ENCODE results near the gene GJB1.
"Not testable (repeated sequence)": the region's sequence is repeated elsewhere in the genome, so short reads cannot be mapped to it uniquely, and the experiment has no call there.

GJB1 gene

GRCh38 chrX:71178908-71179307, 44.1 kb upstream of the GJB1 start:
- Histone ChIP-seq H3K4me3 (no peak overlapping the region), H3K4me1 (peaks cover 0 to 13% (median 2%) of the 10 kb centered on the region in 4 donors), H3K27ac (no peak overlapping the region), H3K9me3 (no peaks in the 10 kb centered on the region), H3K27me3 (no peaks in the 10 kb centered on the region), H3K36me3 (no peaks in the 10 kb centered on the region)
- DNase-seq: peak; percentile 31 to 72
- TF ChIP-seq CTCF (IDR thresholded peaks at IDR 0.05): peak; percentile 53 to 68
- intact Hi-C loops (cut with DNase I; ENCODE audit: low total_unique reads): loop anchor here (5.0 to 10.0 kb wide), 3 partner anchors 84 to 407 kb away; partner anchors contain the start of gene FOXO4

- intact Hi-C loops (cut with DNase I; ENCODE audit: low total_unique reads); DNase-seq; H3K27me3 ChIP-seq; H3K4me3 ChIP-seq; H3K36me3 ChIP-seq; H3K9me3 ChIP-seq: not testable (repeated sequence)
- Histone ChIP-seq H3K27ac (peak overlapping the region in 1 of 2 donors; percentile 90), H3K4me1 (peaks cover 0 to 13% (median 2%) of the 10 kb centered on the region in 4 donors)
Observed at GRCh38 chrX:71180579-71181265, 42.3 kb upstream of the GJB1 start.

- no peak for DNase-seq
- Histone ChIP-seq H3K36me3 (no peaks in the 10 kb centered on the region), H3K4me1 (peaks cover 0 to 13% (median 2%) of the 10 kb centered on the region in 4 donors), H3K27ac (peak overlapping the region; percentile 88 to 90), H3K9me3 (no peaks in the 10 kb centered on the region), H3K4me3 (peak overlapping the region; percentile 54 to 58), H3K27me3 (no peaks in the 10 kb centered on the region)
- intact Hi-C loops (cut with DNase I; ENCODE audit: low total_unique reads): no loop called here
- no peak for TF ChIP-seq CTCF (IDR thresholded peaks at IDR 0.05)
Observed at GRCh38 chrX:71181558-71181909, 41.5 kb upstream of the GJB1 start.

DNA sequence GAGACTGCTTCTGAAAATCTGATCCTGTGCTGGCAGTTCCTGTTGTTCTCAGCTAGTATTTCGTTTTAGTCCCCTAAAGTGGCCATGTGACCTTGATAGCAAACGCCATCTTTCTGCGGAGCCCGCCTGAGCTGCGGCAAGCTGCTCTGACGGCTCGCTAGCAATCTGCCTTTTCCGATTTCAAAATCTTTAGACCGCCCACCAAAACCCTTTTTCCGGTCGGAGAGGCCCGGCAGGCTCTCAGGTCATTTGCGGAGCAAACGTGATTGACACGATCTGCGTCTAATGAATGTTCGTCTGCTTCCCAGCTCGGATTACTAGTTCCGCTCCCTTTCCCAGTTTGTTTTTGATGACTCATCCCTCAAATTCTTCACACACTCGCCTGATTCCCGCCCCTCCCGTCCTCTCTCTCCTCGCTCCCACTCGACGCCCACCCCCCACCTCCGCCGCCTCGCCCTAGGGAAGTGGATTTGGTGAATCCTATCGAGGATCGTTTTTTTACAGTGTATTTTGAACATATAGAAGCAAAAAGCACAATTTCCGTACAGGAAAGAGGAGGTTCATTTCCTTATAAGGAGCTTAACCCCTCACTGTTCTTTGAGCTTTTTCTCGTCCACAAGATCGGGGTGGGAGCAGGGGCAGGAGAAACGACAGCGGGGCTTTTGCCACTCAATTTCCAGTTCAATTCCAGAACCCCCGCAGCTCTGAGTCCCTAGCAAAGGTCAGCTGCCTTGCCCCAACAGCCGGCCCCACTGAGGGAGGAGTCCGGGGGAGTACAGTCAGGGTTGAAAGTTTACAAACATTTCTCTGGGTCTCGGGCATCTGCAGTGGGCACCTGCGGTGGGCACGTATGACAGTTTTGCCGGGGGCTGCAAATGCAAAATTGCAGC, 40.9 kb upstream of the GJB1 start:
- TF ChIP-seq CTCF (IDR thresholded peaks at IDR 0.05): no peak
- intact Hi-C loops (cut with DNase I; ENCODE audit: low total_unique reads): no loop called here
- no peaks in the 10 kb centered on the region for H3K36me3 ChIP-seq

GRCh38 chrX:71182871-71183270, 40.2 kb upstream of the GJB1 start:
- TF ChIP-seq CTCF (IDR thresholded peaks at IDR 0.05): no peak
- peak overlapping the region; percentile 88 to 90 for H3K27ac ChIP-seq
- intact Hi-C loops (cut with DNase I; ENCODE audit: low total_unique reads): no loop called here

More for the DNA sequence above, 40.9 kb upstream of the GJB1 start:
- Histone ChIP-seq H3K9me3 (no peaks in the 10 kb centered on the region), H3K4me1 (peaks cover 0 to 13% (median 2%) of the 10 kb centered on the region in 4 donors), H3K27me3 (no peaks in the 10 kb centered on the region), H3K4me3 (peak overlapping the region; percentile 54 to 58), H3K27ac (peak overlapping the region; percentile 88 to 90)
- DNase-seq: peak; percentile 82 to 93

DNA sequence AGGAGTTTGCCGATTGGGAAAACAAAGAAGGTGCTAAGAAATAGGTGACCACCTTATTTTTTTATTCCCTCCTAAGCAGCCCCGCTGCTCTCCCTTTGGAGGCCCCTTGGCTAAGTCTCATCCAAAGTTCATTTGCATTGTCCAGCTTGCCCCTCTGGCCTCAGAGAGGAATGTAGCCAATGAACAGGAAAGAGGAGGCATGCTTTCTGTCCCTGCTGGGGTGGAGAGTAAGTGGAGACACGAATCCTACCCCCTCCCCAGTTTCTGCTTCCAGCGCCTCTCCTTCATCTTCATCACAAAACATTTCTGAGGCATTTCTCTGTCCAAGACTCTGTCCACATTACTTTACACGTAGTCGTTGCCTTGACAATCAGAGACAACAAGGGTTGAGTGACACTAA, 39.7 kb upstream of the GJB1 start:
- peak overlapping the region in 1 of 2 donors; percentile 90 for H3K27ac ChIP-seq
- H3K9me3 ChIP-seq: no peaks in the 10 kb centered on the region
- intact Hi-C loops (cut with DNase I; ENCODE audit: low total_unique reads): no loop called here
- H3K27me3 ChIP-seq: no peaks in the 10 kb centered on the region
- peaks cover 0 to 13% (median 2%) of the 10 kb centered on the region in 4 donors for H3K4me1 ChIP-seq
- H3K36me3 ChIP-seq: no peaks in the 10 kb centered on the region
- no peak overlapping the region for H3K4me3 ChIP-seq
- no peak for TF ChIP-seq CTCF (IDR thresholded peaks at IDR 0.05)
- no peak for DNase-seq

More at GRCh38 chrX:71182871-71183270, 40.2 kb upstream of the GJB1 start:
- Histone ChIP-seq H3K4me3 (peak overlapping the region; percentile 54 to 58), H3K27me3 (no peaks in the 10 kb centered on the region), H3K4me1 (peaks cover 0 to 13% (median 2%) of the 10 kb centered on the region in 4 donors), H3K9me3 (no peaks in the 10 kb centered on the region), H3K36me3 (no peaks in the 10 kb centered on the region)
- no peak for DNase-seq

Data from tibial artery (tissue), 4 donors.